IPS-NIHi11 (cell line): ENCODE results near the gene ATG2A.

ENCODE experiments used
- DNase-seq: peaks from one replicate; pipeline ENCODE4 v3.0.0; 2012; ENCODE audit warnings: mixed read lengths, low spot score

Gene ATG2A

GRCh38 chr11:64870176-64870892, 46.7 kb downstream of the ATG2A start:
- DNase-seq: peak; percentile 27

GRCh38 chr11:64869571-64870175, 47.3 kb downstream of the ATG2A start:
- peak; percentile 65 for DNase-seq

- no peak for DNase-seq
Observed at GRCh38 chr11:64868904-64869570, 48.0 kb downstream of the ATG2A start.

- DNase-seq: no peak
Observed at GRCh38 chr11:64867748-64868462, 49.1 kb downstream of the ATG2A start.

- DNase-seq: no peak
Observed at GRCh38 chr11:64866173-64866491, 50.9 kb downstream of the ATG2A start.

- no peak for DNase-seq
Observed at GRCh38 chr11:64865286-64866172, 51.5 kb downstream of the ATG2A start.

GRCh38 chr11:64864473-64865285, 52.3 kb downstream of the ATG2A start:
- DNase-seq: peak; percentile 57

- DNase-seq: no peak
Observed at GRCh38 chr11:64864135-64864472, 52.9 kb downstream of the ATG2A start.

- peak; percentile 37 for DNase-seq
Observed at GRCh38 chr11:64863391-64864060, 53.5 kb downstream of the ATG2A start.

- no peak for DNase-seq
Observed at GRCh38 chr11:64862987-64863390, 54.0 kb downstream of the ATG2A start.

GRCh38 chr11:64861227-64861975, 55.6 kb downstream of the ATG2A start:
- DNase-seq: no peak

- no peak for DNase-seq
Observed at GRCh38 chr11:64859542-64860414, 57.2 kb downstream of the ATG2A start.

- no peak for DNase-seq
Observed at GRCh38 chr11:64858467-64859263, 58.3 kb downstream of the ATG2A start.

- DNase-seq: no peak
Observed at GRCh38 chr11:64857485-64857884, 59.5 kb downstream of the ATG2A start.

GRCh38 chr11:64856382-64857227, 60.4 kb downstream of the ATG2A start:
- DNase-seq: no peak

GRCh38 chr11:64855596-64856304, 61.3 kb downstream of the ATG2A start:
- DNase-seq: no peak
